A549 treated with GW870086 at 1 μM for 4 hours (cell line): ENCODE measurements around the gene SLC30A5. TPM values are rescaled to one million over a fixed set of nuclear protein-coding genes. Genes with fewer than 3 reads are reported as not detected.

Experiments
- total RNA-seq: library from RNA; stranded (reverse); fragments of 200-300 nt; extraction: Qiagen RNA extraction; gene quantifications from 5 replicates; pipeline ENCODE4 v1.2.3, GENCODE V29; 2022; ENCODE audit warnings: low read depth

Gene SLC30A5
- total RNA-seq, result 27.8 to 37.7 TPM (median 35.4 TPM) in 5 replicates

DNA sequence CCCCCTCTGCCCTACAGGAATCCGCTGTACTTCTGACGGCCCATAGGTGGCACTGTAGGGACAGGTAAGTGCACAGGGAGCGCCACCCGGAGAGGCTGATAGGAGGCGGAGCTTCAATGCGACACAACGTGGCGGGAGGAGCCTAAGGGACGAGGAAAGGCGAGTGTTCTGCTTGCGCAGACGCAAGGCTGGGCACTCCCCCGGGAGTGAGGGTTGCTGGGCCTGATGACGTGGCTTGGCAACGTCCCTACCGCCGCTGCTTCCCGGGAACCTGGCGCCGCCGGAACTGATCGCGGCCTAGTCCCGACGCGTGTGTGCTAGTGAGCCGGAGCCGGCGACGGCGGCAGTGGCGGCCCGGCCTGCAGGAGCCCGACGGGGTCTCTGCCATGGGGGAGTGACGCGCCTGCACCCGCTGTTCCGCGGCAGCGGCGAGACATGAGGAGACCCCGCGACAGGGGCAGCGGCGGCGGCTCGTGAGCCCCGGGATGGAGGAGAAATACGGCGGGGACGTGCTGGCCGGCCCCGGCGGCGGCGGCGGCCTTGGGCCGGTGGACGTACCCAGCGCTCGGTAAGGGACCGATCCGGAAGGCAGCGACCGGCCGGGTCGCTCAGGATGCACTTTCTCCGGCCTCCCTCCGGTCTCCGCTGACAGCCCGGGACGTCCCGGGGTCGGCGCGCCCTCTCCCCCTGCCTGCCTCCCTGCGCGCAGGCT lies at the start of gene SLC30A5:
Gene SLC30A5 (plus strand): TSS at position 244 of the 712 bp plus-strand sequence. CDS start 242 bp downstream, at position 486.

DNA sequence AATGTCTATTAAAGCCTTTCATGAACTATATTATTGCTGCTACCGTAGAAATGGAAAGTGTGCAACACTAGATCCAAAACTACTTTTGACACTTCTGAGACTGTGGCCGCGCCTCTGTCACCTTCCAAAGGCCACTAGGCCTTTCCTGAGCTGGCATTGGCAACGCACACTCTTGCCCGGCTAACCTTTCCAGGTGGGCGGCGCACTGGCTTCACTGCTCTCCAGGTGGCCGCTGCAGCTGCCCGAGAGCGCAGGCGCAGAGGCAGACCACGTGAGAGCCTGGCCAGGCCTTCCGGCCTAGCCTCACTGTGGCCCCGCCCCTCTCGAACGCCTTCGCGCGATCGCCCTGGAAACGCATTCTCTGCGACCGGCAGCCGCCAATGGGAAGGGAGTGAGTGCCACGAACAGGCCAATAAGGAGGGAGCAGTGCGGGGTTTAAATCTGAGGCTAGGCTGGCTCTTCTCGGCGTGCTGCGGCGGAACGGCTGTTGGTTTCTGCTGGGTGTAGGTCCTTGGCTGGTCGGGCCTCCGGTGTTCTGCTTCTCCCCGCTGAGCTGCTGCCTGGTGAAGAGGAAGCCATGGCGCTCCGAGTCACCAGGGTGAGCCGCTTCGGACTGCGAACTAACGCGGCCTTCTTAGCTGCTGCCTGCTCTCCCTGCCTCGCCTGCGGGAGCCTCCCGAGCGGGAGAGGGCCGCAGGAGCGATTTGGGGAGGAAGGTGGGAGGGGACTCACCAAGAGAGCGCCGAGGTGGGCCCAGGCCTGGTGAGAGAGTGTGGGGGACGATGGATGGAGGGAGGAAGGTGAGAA lies 73.1 kb downstream of the SLC30A5 start, which contains the start of gene CCNB1:
Gene CCNB1 (plus strand): TSS at position 465 of the 807 bp plus-strand sequence. CDS start 113 bp downstream, at position 578.

Other genes with a start within 250 kb of the SLC30A5 start
- 258 to 287 TPM (median 273 TPM) in 5 replicates for gene CCNB1, start 73.1 kb downstream of the SLC30A5 start, total RNA-seq
- gene CENPH, start 95.6 kb downstream of the SLC30A5 start, total RNA-seq, result 24.1 to 31.9 TPM (median 29.1 TPM) in 5 replicates
- gene CDK7, start 140.9 kb downstream of the SLC30A5 start, total RNA-seq, result 54.2 to 61.4 TPM (median 59.3 TPM) in 5 replicates
- gene CCDC125, start 238.8 kb downstream of the SLC30A5 start, total RNA-seq, result 2.8 to 3.8 TPM (median 3.3 TPM) in 5 replicates